GM19240 (cell line): ENCODE measurements around the gene NEDD4L.

ENCODE experiments used
- DNase-seq: peaks from one replicate; pipeline ENCODE4 v3.0.0; 2011; ENCODE audit warnings: low spot score; ENCODE audit not compliant: insufficient read length

Gene NEDD4L

GRCh38 chr18:58205443-58206160, 161.6 kb downstream of the NEDD4L start:
- DNase-seq, result no peak

GRCh38 chr18:58207520-58208152, 163.6 kb downstream of the NEDD4L start:
- DNase-seq, result no peak

GRCh38 chr18:58208207-58208932, 164.3 kb downstream of the NEDD4L start:
- no peak for DNase-seq

- DNase-seq, result no peak
Observed at GRCh38 chr18:58209326-58209725, 165.3 kb downstream of the NEDD4L start.

- DNase-seq, result no peak
Observed at GRCh38 chr18:58211510-58211909, 167.5 kb downstream of the NEDD4L start.

GRCh38 chr18:58212274-58212673, 168.2 kb downstream of the NEDD4L start:
- no peak for DNase-seq

GRCh38 chr18:58213440-58213839, 169.4 kb downstream of the NEDD4L start:
- no peak for DNase-seq

GRCh38 chr18:58215011-58215410, 171.0 kb downstream of the NEDD4L start:
- DNase-seq, result no peak

- DNase-seq, result no peak
Observed at GRCh38 chr18:58216071-58216481, 172.1 kb downstream of the NEDD4L start.

GRCh38 chr18:58217052-58217451, 173.0 kb downstream of the NEDD4L start:
- DNase-seq, result no peak

- DNase-seq, result no peak
Observed at GRCh38 chr18:58218117-58218516, 174.1 kb downstream of the NEDD4L start.

GRCh38 chr18:58221060-58221725, 177.2 kb downstream of the NEDD4L start:
- no peak for DNase-seq

GRCh38 chr18:58222432-58223125, 178.6 kb downstream of the NEDD4L start:
- no peak for DNase-seq

- no peak for DNase-seq
Observed at GRCh38 chr18:58223717-58224424, 179.8 kb downstream of the NEDD4L start.

- no peak for DNase-seq
Observed at GRCh38 chr18:58224425-58224750, 180.4 kb downstream of the NEDD4L start.

GRCh38 chr18:58225101-58225500, 181.1 kb downstream of the NEDD4L start:
- DNase-seq, result no peak

- DNase-seq, result no peak
Observed at GRCh38 chr18:58226429-58226828, 182.4 kb downstream of the NEDD4L start.

- no peak for DNase-seq
Observed at GRCh38 chr18:58227361-58227930, 183.4 kb downstream of the NEDD4L start.

- DNase-seq, result no peak
Observed at GRCh38 chr18:58228176-58228575, 184.2 kb downstream of the NEDD4L start.

GRCh38 chr18:58228762-58229161, 184.7 kb downstream of the NEDD4L start:
- no peak for DNase-seq
